HFF-Myc (cell line): Measurements from ENCODE around the gene ETV2.

Source experiments
- DNase-seq: peaks from one replicate; pipeline ENCODE4 v3.0.0-alpha.2; 2011; ENCODE audit warnings: low read depth; ENCODE audit errors: extremely low read depth
- H3K4me3 ChIP-seq: replicated peaks from 2 replicates; pipeline ENCODE4 v1.5.1; 2011; ENCODE audit warnings: low read depth, mild to moderate bottlenecking, control low read depth, low read length
- CTCF ChIP-seq: IDR thresholded peaks from 2 replicates; pipeline ENCODE4 v1.5.1; 2012; ENCODE audit warnings: mild to moderate bottlenecking, low read depth, low read length, control low read depth; ENCODE audit errors: missing control alignments

ETV2 gene

GRCh38 chr19:35656700-35657099 lies 15.2 kb downstream of the ETV2 start:
- TF ChIP-seq CTCF = no peak
- DNase-seq = no peak
- no peak overlapping the region for H3K4me3 ChIP-seq

GRCh38 chr19:35657904-35658700 lies 16.6 kb downstream of the ETV2 start:
- TF ChIP-seq CTCF = no peak
- no peak overlapping the region for H3K4me3 ChIP-seq
- DNase-seq = no peak

- H3K4me3 ChIP-seq = no peak overlapping the region
- no peak for DNase-seq
- no peak for TF ChIP-seq CTCF
Observed at GRCh38 chr19:35661995-35662340, 20.4 kb downstream of the ETV2 start.

GRCh38 chr19:35663981-35664380 lies 22.4 kb downstream of the ETV2 start:
- no peak for TF ChIP-seq CTCF

GRCh38 chr19:35665157-35665556 lies 23.6 kb downstream of the ETV2 start:
- H3K4me3 ChIP-seq = no peak overlapping the region
- no peak for DNase-seq
- TF ChIP-seq CTCF = no peak

More at GRCh38 chr19:35663981-35664380, 22.4 kb downstream of the ETV2 start:
- DNase-seq = no peak
- H3K4me3 ChIP-seq = no peak overlapping the region

- DNase-seq = no peak
- no peak for TF ChIP-seq CTCF
Observed at GRCh38 chr19:35665604-35666003, 24.1 kb downstream of the ETV2 start.

More at GRCh38 chr19:35665604-35666003, 24.1 kb downstream of the ETV2 start:
- no peak overlapping the region for H3K4me3 ChIP-seq
